HCT116 (cell line): Measurements from ENCODE around the gene ASB15. TPM values are rescaled to one million over a fixed set of nuclear protein-coding genes. Genes with fewer than 3 reads are reported as not detected.

ENCODE experiments used
- ATAC-seq: fragments of 200-7000 bp; cut with Tn5 transposase; 2 replicates; pipeline ENCODE4 v1.9.1; 2020; ENCODE audit warnings: mild to moderate bottlenecking, moderate library complexity
- BruUV-seq: library from RNA; stranded (reverse); fragments of 400-500 nt; replicated peaks from 2 replicates; lab custom pipeline; 2021; lab: Mats Ljungman, UMichigan
- CTCF ChIA-PET: fragments of 300-600 bp; sonication (Branson Sonifier 250); formaldehyde crosslinking; loops from one replicate; lab custom pipeline; 2021; ENCODE audit warnings: antibody characterized with exemption; lab: Charles Lee
- POLR2A ChIA-PET: fragments of 300-600, 350-600 bp; sonication (Branson Sonifier 250); formaldehyde crosslinking; loops from one replicate; lab custom pipeline; 2021; ENCODE audit warnings: antibody characterized with exemption; lab: Charles Lee
- RAD21 ChIA-PET, 2 experiments: fragments of 300-600 bp; sonication (Branson Sonifier 250); formaldehyde crosslinking; loops; one replicate each; lab custom pipeline; 2023; ENCODE audit warnings: low total read pairs in 2 of 2; ENCODE audit not compliant: uncharacterized antibody in 2 of 2, unreplicated experiment in 2 of 2, low non-redundant PET in 1 of 2; lab: Charles Lee
- DNase-seq: peaks from one replicate; pipeline ENCODE4 v3.0.0-alpha.2; 2010; ENCODE audit warnings: low read depth, low spot score
- H2AFZ ChIP-seq: fragments of 200-600 bp; shearing (Covaris generic), sonication (generic); 2 replicates; pipeline ENCODE4 v1.6.1; 2017; ENCODE audit warnings: low read depth, mixed run types, mixed read lengths, antibody characterized with exemption, low read length; ENCODE audit not compliant: poor library complexity, severe bottlenecking
- H3K27ac ChIP-seq: 2 replicates; pipeline ENCODE4 v1.5.1; 2012; ENCODE audit warnings: low read depth, low read length
- H3K27me3 ChIP-seq: fragments of 200-600 bp; sonication (generic); 2 replicates; pipeline ENCODE4 v1.6.1; 2016; ENCODE audit warnings: mixed run types, low read length, mixed read lengths; ENCODE audit not compliant: insufficient read depth
- H3K36me3 ChIP-seq, 2 experiments: fragments of 200-500 bp in 1 of 2; fragments of 200-600 bp in 1 of 2; sonication (Bioruptor generic) in 1 of 2; sonication (generic) in 1 of 2; 2 replicates each; pipeline versions ENCODE4 v1.5.1 to v1.6.1; 2014 to 2016; ENCODE audit warnings: low read length in 2 of 2, inconsistent platforms in 1 of 2, mixed read lengths in 1 of 2, mixed run types in 1 of 2; ENCODE audit not compliant: insufficient read depth in 2 of 2, control insufficient read depth in 1 of 2
- H3K4me1 ChIP-seq, 2 experiments: fragments of 200-600 bp in 1 of 2; sonication (generic) in 1 of 2; 2 replicates each; pipeline versions ENCODE4 v1.5.1 to v1.6.1; 2012 to 2017; ENCODE audit warnings: low read length in 2 of 2, inconsistent platforms in 1 of 2, mild to moderate bottlenecking in 1 of 2, mixed read lengths in 1 of 2, mixed run types in 1 of 2, moderate library complexity in 1 of 2; ENCODE audit not compliant: insufficient read depth in 2 of 2, control insufficient read depth in 1 of 2
- H3K4me2 ChIP-seq: fragments of 200-600 bp; sonication (generic); 2 replicates; pipeline ENCODE4 v1.6.1; 2017; ENCODE audit warnings: mixed run types, low read length, mixed read lengths
- H3K4me3 ChIP-seq, 2 experiments: fragments of 200-600 bp in 1 of 2; sonication (generic) in 1 of 2; replicated peaks in 1 of 2; 2 replicates each; pipeline ENCODE4 v1.5.1; 2011 to 2016; ENCODE audit warnings: low read length in 2 of 2, control low read depth in 1 of 2, low read depth in 1 of 2, mild to moderate bottlenecking in 1 of 2, mixed read lengths in 1 of 2, mixed run types in 1 of 2
- H3K79me2 ChIP-seq: fragments of 200-600 bp; sonication (generic); 2 replicates; pipeline ENCODE4 v1.6.1; 2017; ENCODE audit warnings: mild to moderate bottlenecking, mixed run types, low read length, moderate library complexity, mixed read lengths; ENCODE audit not compliant: insufficient read depth
- H3K9ac ChIP-seq: fragments of 200-600 bp; sonication (generic); 2 replicates; pipeline ENCODE4 v1.6.1; 2016; ENCODE audit warnings: low read length, mixed read lengths
- H3K9me2 ChIP-seq: fragments of 200-600 bp; sonication (generic), shearing (Covaris generic); 2 replicates; pipeline ENCODE4 v1.6.1; 2017; ENCODE audit warnings: mixed run types, mild to moderate bottlenecking, moderate library complexity; ENCODE audit not compliant: insufficient read depth
- H3K9me3 ChIP-seq, 2 experiments: fragments of 200-500 bp in 1 of 2; fragments of 200-600 bp in 1 of 2; sonication (Bioruptor generic) in 1 of 2; sonication (generic) in 1 of 2; 2 replicates each; pipeline ENCODE4 v1.6.1; 2014 to 2017; ENCODE audit warnings: low read length in 2 of 2, mixed read lengths in 2 of 2, inconsistent platforms in 1 of 2, low read depth in 1 of 2, mild to moderate bottlenecking in 1 of 2, mixed run types in 1 of 2, moderate library complexity in 1 of 2; ENCODE audit not compliant: control insufficient read depth in 1 of 2, insufficient read depth in 1 of 2
- H4K20me1 ChIP-seq: fragments of 200-600 bp; sonication (generic), shearing (Covaris generic); 2 replicates; pipeline ENCODE4 v1.6.1; 2017; ENCODE audit warnings: mixed run types, mild to moderate bottlenecking, moderate library complexity; ENCODE audit not compliant: insufficient read depth
- CBX3 ChIP-seq: IDR thresholded peaks from 2 replicates; pipeline ENCODE4 v1.6.1; 2012; ENCODE audit warnings: low read depth
- CEBPB ChIP-seq: IDR thresholded peaks from 2 replicates; pipeline ENCODE4 v1.6.1; 2012; ENCODE audit warnings: low read depth
- CTCF ChIP-seq, 3 experiments: fragments of 200-600 bp in 1 of 3; sonication (generic) in 1 of 3; IDR thresholded peaks in 2 of 3; conservative IDR thresholded peaks in 1 of 3; 2 replicates each; pipeline ENCODE4 v1.5.1; 2012 to 2017; ENCODE audit warnings: low read depth in 2 of 3, low read length in 2 of 3, antibody characterized with exemption in 1 of 3, borderline replicate concordance in 1 of 3, control low read depth in 1 of 3, mild to moderate bottlenecking in 1 of 3, mixed read lengths in 1 of 3, mixed run types in 1 of 3, moderate library complexity in 1 of 3; ENCODE audit not compliant: insufficient read depth in 1 of 3
- EGR1 ChIP-seq: IDR thresholded peaks from 2 replicates; pipeline ENCODE4 v1.6.1; 2012; ENCODE audit warnings: low read depth
- ELF1 ChIP-seq: IDR thresholded peaks from 2 replicates; pipeline ENCODE4 v1.6.1; 2012; ENCODE audit warnings: low read depth, borderline replicate concordance
- EZH2 ChIP-seq: fragments of 200-600 bp; sonication (generic); IDR thresholded peaks from 2 replicates; pipeline ENCODE4 v1.6.1; 2017; ENCODE audit warnings: antibody characterized with exemption, mixed run types
- EZH2phosphoT487 ChIP-seq: fragments of 200-600 bp; IDR thresholded peaks from 2 replicates; pipeline ENCODE4 v1.6.1; 2018; ENCODE audit warnings: antibody characterized with exemption, borderline replicate concordance
- FOSL1 ChIP-seq: IDR thresholded peaks from 2 replicates; pipeline ENCODE4 v1.6.1; 2012; ENCODE audit warnings: low read depth
- JUND ChIP-seq: IDR thresholded peaks from 2 replicates; pipeline ENCODE4 v1.6.1; 2012
- MAX ChIP-seq: IDR thresholded peaks from 2 replicates; pipeline ENCODE4 v1.6.1; 2012
- POLR2A ChIP-seq: IDR thresholded peaks from 2 replicates; pipeline ENCODE4 v1.7.0; 2011; ENCODE audit warnings: borderline replicate concordance; ENCODE audit not compliant: insufficient read depth, insufficient read length; ENCODE audit errors: extremely low read depth
- POLR2AphosphoS5 ChIP-seq: IDR thresholded peaks from 2 replicates; pipeline ENCODE4 v1.6.1; 2011; ENCODE audit warnings: mild to moderate bottlenecking, low read depth, low read length, moderate library complexity
- RAD21 ChIP-seq: IDR thresholded peaks from 2 replicates; pipeline ENCODE4 v1.6.1; 2012; ENCODE audit warnings: low read depth, mild to moderate bottlenecking
- REST ChIP-seq: IDR thresholded peaks from 2 replicates; pipeline ENCODE4 v1.6.1; 2012; ENCODE audit warnings: low read depth
- SP1 ChIP-seq: IDR thresholded peaks from 2 replicates; pipeline ENCODE4 v1.6.1; 2012; ENCODE audit warnings: low read depth
- SRF ChIP-seq: IDR thresholded peaks from 2 replicates; pipeline ENCODE4 v1.6.1; 2012; ENCODE audit warnings: low read depth
- YY1 ChIP-seq: IDR thresholded peaks from 2 replicates; pipeline ENCODE4 v1.6.1; 2011; ENCODE audit warnings: low read length, low read depth, moderate library complexity, mild to moderate bottlenecking; ENCODE audit not compliant: insufficient replicate concordance; ENCODE audit errors: extremely low read depth
- ZBTB33 ChIP-seq: IDR thresholded peaks from 2 replicates; pipeline ENCODE4 v1.6.1; 2011; ENCODE audit warnings: mild to moderate bottlenecking, low read length, moderate library complexity; ENCODE audit not compliant: insufficient replicate concordance; ENCODE audit errors: extremely low read depth
- ZFX ChIP-seq: fragments of 450-650 bp; IDR thresholded peaks from 2 replicates; pipeline ENCODE4 v1.6.1; 2017
- ZNF274 ChIP-seq: fragments of 200-500 bp; sonication (Bioruptor generic); IDR thresholded peaks from 2 replicates; pipeline ENCODE4 v1.6.1; 2014; ENCODE audit warnings: mild to moderate bottlenecking, low read depth, low read length, inconsistent platforms
- intact Hi-C: fragments of 100-400 bp; cut with micrococcal nuclease; formaldehyde crosslinking; loops from 2 replicates; pipeline ENCODE4 v1.10.0; 2022
- total RNA-seq: library from RNA; stranded (reverse); gene quantifications from one replicate; pipeline ENCODE4 v1.2.1, GENCODE V29; 2021; ENCODE audit not compliant: unreplicated experiment

Gene ASB15
- total RNA-seq, 1 experiment from 2014 or later, result not detected

GRCh38 chr7:123633553-123633952, 31.9 kb downstream of the ASB15 start:
- TF ChIP-seq RAD21 (no peak), JUND (no peak), YY1 (no peak), POLR2A (no peak), SP1 (no peak), ZNF274 (no peak), ZFX (no peak), EZH2phosphoT487 (no peak), CBX3 (no peak), EGR1 (no peak), CEBPB (no peak), FOSL1 (no peak), MAX (no peak), SRF (no peak), REST (no peak), EZH2 (no peak), CTCF (IDR thresholded peaks at IDR 0.05 in 2 of 3, conservative IDR thresholded peaks at IDR 0.05 in 1 of 3; ENCODE audit: borderline replicate concordance in 1 of 3, insufficient read depth in 1 of 3, low read depth in 2 of 3, low read length in 2 of 3) (no peak), ELF1 (no peak), POLR2AphosphoS5 (no peak), ZBTB33 (no peak)
- Histone ChIP-seq H3K9ac (no peak overlapping the region), H2AFZ (peak overlapping the region; percentile 31), H3K27me3 (no peaks in the 10 kb centered on the region), H3K4me2 (no peak overlapping the region), H3K79me2 (no peaks in the 10 kb centered on the region), H3K4me1 (peaks cover 0 to 8% of the 10 kb centered on the region in 2 experiments; a peak in 1 of 4 replicates), H3K9me3 (no peaks in the 10 kb centered on the region), H4K20me1 (no peaks in the 10 kb centered on the region), H3K27ac (no peak overlapping the region), H3K4me3 (no peak overlapping the region), H3K36me3 (no peaks in the 10 kb centered on the region), H3K9me2 (no peaks in the 10 kb centered on the region)
- DNase-seq (no peak), ATAC-seq (no peak)
- ChIA-PET CTCF (interaction anchor here (1.0 kb wide), 1 partner anchor 49 kb away, joined by 3 read pairs; no protein-coding TSS in a partner anchor), POLR2A (no interaction called here), RAD21 (no interaction called here)
- intact Hi-C loops, result loop anchor here (10.0 kb wide), 1 partner anchor 139 kb away; no protein-coding TSS in a partner anchor
- no TSS peak for BruUV-seq
